OCI-LY1 (cell line): ENCODE results near the gene PHOSPHO1.

ENCODE experiments used
- CTCF ChIP-seq: fragments of 200-600 bp; sonication (generic), shearing (Covaris generic); IDR thresholded peaks from 2 replicates; pipeline ENCODE4 v1.5.1; 2017; ENCODE audit warnings: mild to moderate bottlenecking, antibody characterized with exemption, low read length, moderate library complexity, mixed read lengths
- EZH2 ChIP-seq: fragments of 200-600 bp; sonication (generic), shearing (Covaris generic); IDR thresholded peaks from 2 replicates; pipeline ENCODE4 v1.8.0; 2017; ENCODE audit warnings: borderline replicate concordance, mixed run types, mild to moderate bottlenecking, antibody characterized with exemption, low read length, moderate library complexity, mixed read lengths

- TF ChIP-seq CTCF (no peak), EZH2 (no peak)
Observed at GRCh38 chr17:49204516-49204915, 26.1 kb downstream of the PHOSPHO1 start.
